PC-9 (cell line): ENCODE data around the gene DLG2. TPM values are rescaled to one million over a fixed set of nuclear protein-coding genes. Genes with fewer than 3 reads are reported as not detected.

Experiments used
- BruUV-seq: library from RNA; stranded (reverse); fragments of 400-500 nt; replicated peaks from 2 replicates; lab custom pipeline; 2021; lab: Mats Ljungman, UMichigan
- CTCF ChIA-PET: fragments of 300-600 bp; sonication (Branson Sonifier 250); formaldehyde crosslinking; loops from one replicate; lab custom pipeline; 2022; ENCODE audit warnings: antibody characterized with exemption; lab: Charles Lee
- POLR2A ChIA-PET: fragments of 300-600 bp; sonication (Branson Sonifier 250); formaldehyde crosslinking; loops from one replicate; lab custom pipeline; 2022; ENCODE audit warnings: antibody characterized with exemption; ENCODE audit not compliant: unreplicated experiment; lab: Charles Lee
- DNase-seq, 2 experiments: peaks; one replicate each; pipeline versions ENCODE4 v3.0.0 to v3.0.0-alpha.2; 2015 to 2022; ENCODE audit warnings: mixed read lengths in 1 of 2
- H2AFZ ChIP-seq: fragments of 200-600 bp; sonication (generic); 2 replicates; pipeline ENCODE4 v1.8.1; 2017; ENCODE audit warnings: antibody characterized with exemption
- H3F3A ChIP-seq: fragments of 200-600 bp; sonication (generic); 2 replicates; pipeline ENCODE4 v1.8.1; 2017; ENCODE audit warnings: antibody characterized with exemption, mild to moderate bottlenecking, low read depth; ENCODE audit not compliant: insufficient read depth
- H3K27ac ChIP-seq: fragments of 200-600 bp; sonication (generic); 2 replicates; pipeline ENCODE4 v1.6.1; 2016; ENCODE audit warnings: mixed run types
- H3K27me3 ChIP-seq: fragments of 200-600 bp; sonication (generic); 2 replicates; pipeline ENCODE4 v1.6.1; 2016; ENCODE audit warnings: low read depth, mixed run types; ENCODE audit not compliant: insufficient read depth
- H3K36me3 ChIP-seq: fragments of 200-600 bp; sonication (generic); 2 replicates; pipeline ENCODE4 v1.6.1; 2016; ENCODE audit warnings: low read depth, mixed run types
- H3K4me1 ChIP-seq: fragments of 200-600 bp; sonication (generic); replicated peaks from 2 replicates; pipeline ENCODE4 v1.6.1; 2016; ENCODE audit warnings: mixed run types; ENCODE audit not compliant: insufficient read depth
- H3K4me2 ChIP-seq: fragments of 200-600 bp; sonication (generic); 2 replicates; pipeline ENCODE4 v1.6.1; 2017; ENCODE audit warnings: mixed run types
- H3K4me3 ChIP-seq: fragments of 200-600 bp; sonication (generic); 2 replicates; pipeline ENCODE4 v1.6.1; 2016; ENCODE audit warnings: mixed run types
- H3K79me2 ChIP-seq: fragments of 200-600 bp; sonication (generic); 2 replicates; pipeline ENCODE4 v1.6.1; 2017; ENCODE audit warnings: low read depth, mixed run types
- H3K9me2 ChIP-seq: fragments of 200-600 bp; sonication (generic); 2 replicates; pipeline ENCODE4 v1.8.1; 2017; ENCODE audit warnings: mild to moderate bottlenecking; ENCODE audit not compliant: insufficient read depth
- H3K9me3 ChIP-seq: fragments of 200-600 bp; sonication (generic); 2 replicates; pipeline ENCODE4 v1.8.1; 2016; ENCODE audit warnings: low read depth; ENCODE audit not compliant: insufficient read depth
- H4K20me1 ChIP-seq: fragments of 200-600 bp; sonication (generic); 2 replicates; pipeline ENCODE4 v1.8.1; 2017; ENCODE audit not compliant: insufficient read depth
- CTCF ChIP-seq: fragments of 200-600 bp; sonication (generic); conservative IDR thresholded peaks from 2 replicates; pipeline ENCODE4 v1.6.1; 2017; ENCODE audit warnings: mixed run types, antibody characterized with exemption, mild to moderate bottlenecking, moderate library complexity
- EZH2 ChIP-seq: fragments of 200-600 bp; sonication (generic); IDR thresholded peaks from 2 replicates; pipeline ENCODE4 v1.8.0; 2017; ENCODE audit warnings: antibody characterized with exemption, low read depth
- intact Hi-C: fragments of 100-400 bp; cut with micrococcal nuclease; formaldehyde crosslinking; loops from one replicate; pipeline ENCODE4 v1.10.0; 2022; ENCODE audit not compliant: unreplicated experiment
- total RNA-seq: library from RNA; stranded (reverse); gene quantifications from 2 replicates; pipeline ENCODE4 v1.2.3, GENCODE V29; 2021

DLG2 gene
- total RNA-seq, 1 experiment from 2014 or later = 6.4 TPM

- DNase-seq = no peak
- H3K36me3 ChIP-seq = no peaks in the 10 kb centered on the region
- no peaks in the 10 kb centered on the region for H4K20me1 ChIP-seq
- no peaks in the 10 kb centered on the region for H3K9me3 ChIP-seq
- no peak overlapping the region for H3K27ac ChIP-seq
- no peak for TF ChIP-seq CTCF
- no peak for TF ChIP-seq EZH2
- H3K4me2 ChIP-seq = no peak overlapping the region
- no peaks in the 10 kb centered on the region for H3K4me1 ChIP-seq
- H3K27me3 ChIP-seq = no peaks in the 10 kb centered on the region
- intact Hi-C loops = no loop called here
- H3F3A ChIP-seq = no peaks in the 10 kb centered on the region
- H2AFZ ChIP-seq = no peak overlapping the region
- ChIA-PET CTCF (no interaction called here), POLR2A (no interaction called here)
- no peaks in the 10 kb centered on the region for H3K9me2 ChIP-seq
- H3K79me2 ChIP-seq = no peaks in the 10 kb centered on the region
- H3K4me3 ChIP-seq = no peak overlapping the region
- no TSS peak for BruUV-seq
Measured at GRCh38 chr11:84922836-84923235, 704.3 kb downstream of the DLG2 start.

DNA sequence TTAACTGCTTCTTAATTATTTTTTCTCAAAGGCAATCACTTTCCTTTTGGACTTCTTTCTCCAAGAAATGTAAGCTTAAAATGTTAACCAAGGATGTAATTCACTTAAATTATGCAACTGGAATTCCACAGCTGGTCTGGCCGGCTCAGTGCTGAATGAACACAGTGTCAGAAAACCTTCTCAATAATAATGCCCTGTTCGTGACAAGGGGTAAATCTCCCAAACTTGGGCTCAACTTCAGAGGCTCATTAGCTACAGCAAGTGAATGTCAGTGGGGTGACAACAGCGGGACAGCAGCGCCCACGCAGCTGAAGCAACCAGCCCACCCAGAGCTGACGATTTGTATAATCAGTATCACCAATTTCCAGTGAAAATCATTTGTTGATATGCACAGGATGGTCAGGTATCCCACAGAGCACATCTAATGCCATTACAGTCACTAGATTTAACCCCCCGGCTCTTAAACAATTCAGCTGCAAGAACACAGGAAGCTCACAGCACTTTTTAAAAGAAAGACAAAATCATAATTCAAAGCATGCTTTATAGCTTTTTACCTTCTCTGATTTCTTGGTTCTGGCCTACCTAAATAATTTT is 704.8 kb downstream of the DLG2 start:
- POLR2A ChIA-PET = no interaction called here
- no peaks in the 10 kb centered on the region for H4K20me1 ChIP-seq
- DNase-seq = no peak
- CTCF ChIA-PET = interaction anchor here (0.7 kb wide), 1 partner anchor 301 kb away, joined by 7 read pairs; no protein-coding TSS in a partner anchor
- no peak overlapping the region for H2AFZ ChIP-seq
- H3K9me2 ChIP-seq = no peaks in the 10 kb centered on the region
- no peak overlapping the region for H3K4me2 ChIP-seq
- intact Hi-C loops = no loop called here
- H3K27ac ChIP-seq = no peak overlapping the region
- H3K27me3 ChIP-seq = no peaks in the 10 kb centered on the region
- TF ChIP-seq EZH2 (no peak), CTCF (no peak)
- no peaks in the 10 kb centered on the region for H3F3A ChIP-seq
- H3K4me1 ChIP-seq = no peaks in the 10 kb centered on the region
- no peaks in the 10 kb centered on the region for H3K36me3 ChIP-seq
- no peak overlapping the region for H3K4me3 ChIP-seq
- H3K9me3 ChIP-seq = no peaks in the 10 kb centered on the region
- no peaks in the 10 kb centered on the region for H3K79me2 ChIP-seq
- BruUV-seq = no TSS peak

GRCh38 chr11:84914511-84914910 is 712.6 kb downstream of the DLG2 start:
- no peaks in the 10 kb centered on the region for H3K36me3 ChIP-seq
- H3K9me3 ChIP-seq = no peaks in the 10 kb centered on the region
- DNase-seq = no peak
- H3K27ac ChIP-seq = no peak overlapping the region
- ChIA-PET CTCF (no interaction called here), POLR2A (no interaction called here)
- no peak overlapping the region for H3K4me3 ChIP-seq
- no peaks in the 10 kb centered on the region for H3F3A ChIP-seq
- intact Hi-C loops = no loop called here
- H3K9me2 ChIP-seq = no peaks in the 10 kb centered on the region
- no TSS peak for BruUV-seq
- no peaks in the 10 kb centered on the region for H3K79me2 ChIP-seq
- H3K27me3 ChIP-seq = no peaks in the 10 kb centered on the region
- no peaks in the 10 kb centered on the region; the same call in 1 of the 2 replicates for H4K20me1 ChIP-seq
- no peak for TF ChIP-seq CTCF
- no peak for TF ChIP-seq EZH2
- H2AFZ ChIP-seq = no peak overlapping the region
- H3K4me1 ChIP-seq = no peaks in the 10 kb centered on the region
- H3K4me2 ChIP-seq = no peak overlapping the region
